Neural progenitor cell (in vitro differentiated cells): Measurements from ENCODE around the gene PRRX1. TPM values are rescaled to one million over a fixed set of nuclear protein-coding genes. Genes with fewer than 3 reads are reported as not detected.
A peak's percentile ranks its signal among the peaks of the same experiment; 100 is the strongest.

Source experiments
- DNase-seq: peaks from one replicate; pipeline ENCODE4 v3.0.0-alpha.2; 2016; ENCODE audit warnings: low spot score
- H2AFZ ChIP-seq: fragments of 200-600 bp; sonication (generic); replicated peaks from 2 replicates; pipeline ENCODE4 v1.6.1; 2016; ENCODE audit warnings: antibody characterized with exemption
- H3F3A ChIP-seq: fragments of 200-600 bp; sonication (generic); 2 replicates; pipeline ENCODE4 v1.6.1; 2016; ENCODE audit warnings: antibody characterized with exemption, low read depth
- H3K27ac ChIP-seq: fragments of 200-600 bp; sonication (generic); 2 replicates; pipeline ENCODE4 v1.5.1; 2016; ENCODE audit warnings: mild to moderate bottlenecking
- H3K27me3 ChIP-seq: fragments of 200-600 bp; sonication (generic); 2 replicates; pipeline ENCODE4 v1.6.1; 2016; ENCODE audit warnings: mild to moderate bottlenecking, moderate library complexity
- H3K36me3 ChIP-seq: fragments of 200-600 bp; sonication (generic); 2 replicates; pipeline ENCODE4 v1.5.1; 2016
- H3K4me1 ChIP-seq: fragments of 200-600 bp; sonication (generic); 2 replicates; pipeline ENCODE4 v1.6.1; 2016; ENCODE audit warnings: mixed run types
- H3K4me2 ChIP-seq: fragments of 200-600 bp; sonication (generic); 2 replicates; pipeline ENCODE4 v1.6.1; 2016
- H3K4me3 ChIP-seq: fragments of 200-600 bp; sonication (generic); 2 replicates; pipeline ENCODE4 v1.5.1; 2016
- H3K79me2 ChIP-seq: fragments of 200-600 bp; sonication (generic); 2 replicates; pipeline ENCODE4 v1.6.1; 2016; ENCODE audit warnings: low read depth
- H3K9ac ChIP-seq: fragments of 200-600 bp; sonication (generic); 2 replicates; pipeline ENCODE4 v1.6.1; 2016
- H3K9me3 ChIP-seq: fragments of 200-600 bp; sonication (generic); 2 replicates; pipeline ENCODE4 v1.5.1; 2016; ENCODE audit warnings: low read depth
- H4K20me1 ChIP-seq: fragments of 200-600 bp; sonication (generic); 2 replicates; pipeline ENCODE4 v1.6.1; 2016; ENCODE audit warnings: low read depth
- H3K27ac Mint-ChIP-seq: 3 replicates; pipeline ENCODE4 v1.8.0; 2021; ENCODE audit warnings: mixed read lengths
- H3K27me3 Mint-ChIP-seq: 2 replicates; pipeline ENCODE4 v1.8.0; 2022; ENCODE audit warnings: low read depth, mild to moderate bottlenecking, inconsistent platforms, moderate library complexity, mixed read lengths; ENCODE audit not compliant: insufficient read depth
- H3K36me3 Mint-ChIP-seq: 3 replicates; pipeline ENCODE4 v1.8.0; 2021; ENCODE audit warnings: mixed read lengths
- H3K4me1 Mint-ChIP-seq: 3 replicates; pipeline ENCODE4 v1.8.0; 2021; ENCODE audit warnings: mixed read lengths
- H3K4me3 Mint-ChIP-seq: 3 replicates; pipeline ENCODE4 v1.8.0; 2021; ENCODE audit warnings: mild to moderate bottlenecking, moderate library complexity, mixed read lengths
- H3K9me3 Mint-ChIP-seq: 3 replicates; pipeline ENCODE4 v1.8.0; 2020; ENCODE audit warnings: mixed read lengths
- EZH2 ChIP-seq: fragments of 200-600 bp; sonication (generic); IDR thresholded peaks from 2 replicates; pipeline ENCODE4 v1.6.1; 2017; ENCODE audit warnings: antibody characterized with exemption, mild to moderate bottlenecking, moderate library complexity
- EZH2phosphoT487 ChIP-seq: fragments of 200-600 bp; sonication (generic); IDR thresholded peaks from 2 replicates; pipeline ENCODE4 v1.6.1; 2017; ENCODE audit warnings: antibody characterized with exemption
- total RNA-seq: library from RNA; depleted of rRNA; stranded (reverse); fragments of >200 nt; gene quantifications from 2 replicates; pipeline ENCODE4 v1.2.3, GENCODE V29; 2015; ENCODE audit warnings: low replicate concordance
- TF ChIP-seq, protein P1 (sequence below): fragments of 200-600 bp; sonication (generic); IDR thresholded peaks from 2 replicates; pipeline ENCODE4 v1.5.1; 2017; ENCODE audit warnings: antibody characterized with exemption, mild to moderate bottlenecking

Gene PRRX1
- total RNA-seq, 1 donor from 2014 or later = 0.19 TPM

GRCh38 chr1:170663404-170664092 lies 383 bp upstream of the PRRX1 start:
- no peak overlapping the region for H3K9ac ChIP-seq
- Mint-ChIP-seq H3K27ac (no peak overlapping the region), H3K4me3 (peak overlapping the region; percentile 86), H3K36me3 (peaks cover 5% of the 10 kb centered on the region), H3K9me3 (no peaks in the 10 kb centered on the region), H3K4me1 (peaks cover 47% of the 10 kb centered on the region), H3K27me3 (peaks cover 80% of the 10 kb centered on the region)
- no peak overlapping the region for H2AFZ ChIP-seq
- TF ChIP-seq EZH2 (peak; percentile 24), EZH2phosphoT487 (no peak)
- TF ChIP-seq, protein P1, sequence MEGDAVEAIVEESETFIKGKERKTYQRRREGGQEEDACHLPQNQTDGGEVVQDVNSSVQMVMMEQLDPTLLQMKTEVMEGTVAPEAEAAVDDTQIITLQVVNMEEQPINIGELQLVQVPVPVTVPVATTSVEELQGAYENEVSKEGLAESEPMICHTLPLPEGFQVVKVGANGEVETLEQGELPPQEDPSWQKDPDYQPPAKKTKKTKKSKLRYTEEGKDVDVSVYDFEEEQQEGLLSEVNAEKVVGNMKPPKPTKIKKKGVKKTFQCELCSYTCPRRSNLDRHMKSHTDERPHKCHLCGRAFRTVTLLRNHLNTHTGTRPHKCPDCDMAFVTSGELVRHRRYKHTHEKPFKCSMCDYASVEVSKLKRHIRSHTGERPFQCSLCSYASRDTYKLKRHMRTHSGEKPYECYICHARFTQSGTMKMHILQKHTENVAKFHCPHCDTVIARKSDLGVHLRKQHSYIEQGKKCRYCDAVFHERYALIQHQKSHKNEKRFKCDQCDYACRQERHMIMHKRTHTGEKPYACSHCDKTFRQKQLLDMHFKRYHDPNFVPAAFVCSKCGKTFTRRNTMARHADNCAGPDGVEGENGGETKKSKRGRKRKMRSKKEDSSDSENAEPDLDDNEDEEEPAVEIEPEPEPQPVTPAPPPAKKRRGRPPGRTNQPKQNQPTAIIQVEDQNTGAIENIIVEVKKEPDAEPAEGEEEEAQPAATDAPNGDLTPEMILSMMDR = no peak
- peaks cover 46% of the 10 kb centered on the region for H3K4me1 ChIP-seq
- H3K9me3 ChIP-seq = no peaks in the 10 kb centered on the region
- no peak for DNase-seq
- no peak overlapping the region for H3K27ac ChIP-seq
- peaks cover 40% of the 10 kb centered on the region for H3F3A ChIP-seq
- peaks cover 100% of the 10 kb centered on the region for H3K27me3 ChIP-seq
- H3K79me2 ChIP-seq = no peaks in the 10 kb centered on the region
- H3K4me3 ChIP-seq = peak overlapping the region; percentile 42
- H3K4me2 ChIP-seq = peak overlapping the region; percentile 74
- H3K36me3 ChIP-seq = no peaks in the 10 kb centered on the region
- peaks cover 82% of the 10 kb centered on the region for H4K20me1 ChIP-seq

GRCh38 chr1:170664828-170665612 lies 1.1 kb downstream of the PRRX1 start:
- Histone ChIP-seq H3K79me2 (no peaks in the 10 kb centered on the region), H3K36me3 (no peaks in the 10 kb centered on the region), H3K4me1 (peaks cover 46% of the 10 kb centered on the region), H3K9me3 (no peaks in the 10 kb centered on the region), H3K27me3 (peaks cover 100% of the 10 kb centered on the region), H3F3A (peaks cover 39% of the 10 kb centered on the region), H3K27ac (no peak overlapping the region), H2AFZ (peak overlapping the region; percentile 30), H4K20me1 (peaks cover 74% of the 10 kb centered on the region), H3K4me2 (peak overlapping the region; percentile 74), H3K4me3 (peak overlapping the region; percentile 42), H3K9ac (no peak overlapping the region)
- DNase-seq = peak; percentile 68
- TF ChIP-seq EZH2 (peak; percentile 67), EZH2phosphoT487 (peak; percentile 26)
- TF ChIP-seq, protein P1 = no peak
- H3K9me3 Mint-ChIP-seq = peaks cover 3% of the 10 kb centered on the region
- H3K27ac Mint-ChIP-seq = peak overlapping the region; percentile 46
- H3K27me3 Mint-ChIP-seq = peaks cover 84% of the 10 kb centered on the region
- peaks cover 5% of the 10 kb centered on the region for H3K36me3 Mint-ChIP-seq
- H3K4me3 Mint-ChIP-seq = peak overlapping the region; percentile 86
- peaks cover 59% of the 10 kb centered on the region for H3K4me1 Mint-ChIP-seq

- no peak overlapping the region for H3K27ac ChIP-seq
- peaks cover 80% of the 10 kb centered on the region for H4K20me1 ChIP-seq
- Mint-ChIP-seq H3K4me3 (peak overlapping the region; percentile 86), H3K27me3 (peaks cover 84% of the 10 kb centered on the region), H3K36me3 (peaks cover 5% of the 10 kb centered on the region), H3K4me1 (peaks cover 59% of the 10 kb centered on the region), H3K27ac (no peak overlapping the region), H3K9me3 (peaks cover 3% of the 10 kb centered on the region)
- H3K4me2 ChIP-seq = no peak overlapping the region
- H3F3A ChIP-seq = peaks cover 37% of the 10 kb centered on the region
- H3K79me2 ChIP-seq = no peaks in the 10 kb centered on the region
- H3K4me1 ChIP-seq = peaks cover 43% of the 10 kb centered on the region
- peak overlapping the region; percentile 42 for H3K4me3 ChIP-seq
- H3K9me3 ChIP-seq = no peaks in the 10 kb centered on the region
- H3K36me3 ChIP-seq = no peaks in the 10 kb centered on the region
- H2AFZ ChIP-seq = no peak overlapping the region
- TF ChIP-seq EZH2phosphoT487 = peak; percentile 66
- peak; percentile 66 for TF ChIP-seq EZH2
- TF ChIP-seq, protein P1 = no peak
- no peak overlapping the region for H3K9ac ChIP-seq
- peak; percentile 11 for DNase-seq
- H3K27me3 ChIP-seq = peaks cover 100% of the 10 kb centered on the region
These were observed 1.7 kb downstream of the PRRX1 start for GRCh38 chr1:170665629-170666028.
